HCT116 (cell line): Measurements from ENCODE around the gene PDE7B. TPM values are rescaled to one million over a fixed set of nuclear protein-coding genes. Genes with fewer than 3 reads are reported as not detected.

Source experiments
- ATAC-seq: fragments of 200-7000 bp; cut with Tn5 transposase; 2 replicates; pipeline ENCODE4 v1.9.1; 2020; ENCODE audit warnings: mild to moderate bottlenecking, moderate library complexity
- BruUV-seq: library from RNA; stranded (reverse); fragments of 400-500 nt; replicated peaks from 2 replicates; lab custom pipeline; 2021; lab: Mats Ljungman, UMichigan
- CTCF ChIA-PET: fragments of 300-600 bp; sonication (Branson Sonifier 250); formaldehyde crosslinking; loops from one replicate; lab custom pipeline; 2021; ENCODE audit warnings: antibody characterized with exemption; lab: Charles Lee
- POLR2A ChIA-PET: fragments of 300-600, 350-600 bp; sonication (Branson Sonifier 250); formaldehyde crosslinking; loops from one replicate; lab custom pipeline; 2021; ENCODE audit warnings: antibody characterized with exemption; lab: Charles Lee
- RAD21 ChIA-PET, 2 experiments: fragments of 300-600 bp; sonication (Branson Sonifier 250); formaldehyde crosslinking; loops; one replicate each; lab custom pipeline; 2023; ENCODE audit warnings: low total read pairs in 2 of 2; ENCODE audit not compliant: uncharacterized antibody in 2 of 2, unreplicated experiment in 2 of 2, low non-redundant PET in 1 of 2; lab: Charles Lee
- DNase-seq: peaks from one replicate; pipeline ENCODE4 v3.0.0-alpha.2; 2010; ENCODE audit warnings: low read depth, low spot score
- H2AFZ ChIP-seq: fragments of 200-600 bp; shearing (Covaris generic), sonication (generic); 2 replicates; pipeline ENCODE4 v1.6.1; 2017; ENCODE audit warnings: low read depth, mixed run types, mixed read lengths, antibody characterized with exemption, low read length; ENCODE audit not compliant: poor library complexity, severe bottlenecking
- H3K27ac ChIP-seq: 2 replicates; pipeline ENCODE4 v1.5.1; 2012; ENCODE audit warnings: low read depth, low read length
- H3K27me3 ChIP-seq: fragments of 200-600 bp; sonication (generic); 2 replicates; pipeline ENCODE4 v1.6.1; 2016; ENCODE audit warnings: mixed run types, low read length, mixed read lengths; ENCODE audit not compliant: insufficient read depth
- H3K36me3 ChIP-seq, 2 experiments: fragments of 200-500 bp in 1 of 2; fragments of 200-600 bp in 1 of 2; sonication (Bioruptor generic) in 1 of 2; sonication (generic) in 1 of 2; 2 replicates each; pipeline versions ENCODE4 v1.5.1 to v1.6.1; 2014 to 2016; ENCODE audit warnings: low read length in 2 of 2, inconsistent platforms in 1 of 2, mixed read lengths in 1 of 2, mixed run types in 1 of 2; ENCODE audit not compliant: insufficient read depth in 2 of 2, control insufficient read depth in 1 of 2
- H3K4me1 ChIP-seq, 2 experiments: fragments of 200-600 bp in 1 of 2; sonication (generic) in 1 of 2; 2 replicates each; pipeline versions ENCODE4 v1.5.1 to v1.6.1; 2012 to 2017; ENCODE audit warnings: low read length in 2 of 2, inconsistent platforms in 1 of 2, mild to moderate bottlenecking in 1 of 2, mixed read lengths in 1 of 2, mixed run types in 1 of 2, moderate library complexity in 1 of 2; ENCODE audit not compliant: insufficient read depth in 2 of 2, control insufficient read depth in 1 of 2
- H3K4me2 ChIP-seq: fragments of 200-600 bp; sonication (generic); 2 replicates; pipeline ENCODE4 v1.6.1; 2017; ENCODE audit warnings: mixed run types, low read length, mixed read lengths
- H3K4me3 ChIP-seq, 2 experiments: fragments of 200-600 bp in 1 of 2; sonication (generic) in 1 of 2; replicated peaks in 1 of 2; 2 replicates each; pipeline ENCODE4 v1.5.1; 2011 to 2016; ENCODE audit warnings: low read length in 2 of 2, control low read depth in 1 of 2, low read depth in 1 of 2, mild to moderate bottlenecking in 1 of 2, mixed read lengths in 1 of 2, mixed run types in 1 of 2
- H3K79me2 ChIP-seq: fragments of 200-600 bp; sonication (generic); 2 replicates; pipeline ENCODE4 v1.6.1; 2017; ENCODE audit warnings: mild to moderate bottlenecking, mixed run types, low read length, moderate library complexity, mixed read lengths; ENCODE audit not compliant: insufficient read depth
- H3K9ac ChIP-seq: fragments of 200-600 bp; sonication (generic); 2 replicates; pipeline ENCODE4 v1.6.1; 2016; ENCODE audit warnings: low read length, mixed read lengths
- H3K9me2 ChIP-seq: fragments of 200-600 bp; sonication (generic), shearing (Covaris generic); 2 replicates; pipeline ENCODE4 v1.6.1; 2017; ENCODE audit warnings: mixed run types, mild to moderate bottlenecking, moderate library complexity; ENCODE audit not compliant: insufficient read depth
- H3K9me3 ChIP-seq, 2 experiments: fragments of 200-500 bp in 1 of 2; fragments of 200-600 bp in 1 of 2; sonication (Bioruptor generic) in 1 of 2; sonication (generic) in 1 of 2; 2 replicates each; pipeline ENCODE4 v1.6.1; 2014 to 2017; ENCODE audit warnings: low read length in 2 of 2, mixed read lengths in 2 of 2, inconsistent platforms in 1 of 2, low read depth in 1 of 2, mild to moderate bottlenecking in 1 of 2, mixed run types in 1 of 2, moderate library complexity in 1 of 2; ENCODE audit not compliant: control insufficient read depth in 1 of 2, insufficient read depth in 1 of 2
- H4K20me1 ChIP-seq: fragments of 200-600 bp; sonication (generic), shearing (Covaris generic); 2 replicates; pipeline ENCODE4 v1.6.1; 2017; ENCODE audit warnings: mixed run types, mild to moderate bottlenecking, moderate library complexity; ENCODE audit not compliant: insufficient read depth
- CEBPB ChIP-seq: IDR thresholded peaks from 2 replicates; pipeline ENCODE4 v1.6.1; 2012; ENCODE audit warnings: low read depth
- EGR1 ChIP-seq: IDR thresholded peaks from 2 replicates; pipeline ENCODE4 v1.6.1; 2012; ENCODE audit warnings: low read depth
- ELF1 ChIP-seq: IDR thresholded peaks from 2 replicates; pipeline ENCODE4 v1.6.1; 2012; ENCODE audit warnings: low read depth, borderline replicate concordance
- FOSL1 ChIP-seq: IDR thresholded peaks from 2 replicates; pipeline ENCODE4 v1.6.1; 2012; ENCODE audit warnings: low read depth
- MAX ChIP-seq: IDR thresholded peaks from 2 replicates; pipeline ENCODE4 v1.6.1; 2012
- POLR2AphosphoS5 ChIP-seq: IDR thresholded peaks from 2 replicates; pipeline ENCODE4 v1.6.1; 2011; ENCODE audit warnings: mild to moderate bottlenecking, low read depth, low read length, moderate library complexity
- SIN3A ChIP-seq: IDR thresholded peaks from 2 replicates; pipeline ENCODE4 v1.6.1; 2012; ENCODE audit warnings: low read depth
- SP1 ChIP-seq: IDR thresholded peaks from 2 replicates; pipeline ENCODE4 v1.6.1; 2012; ENCODE audit warnings: low read depth
- ZNF274 ChIP-seq: fragments of 200-500 bp; sonication (Bioruptor generic); IDR thresholded peaks from 2 replicates; pipeline ENCODE4 v1.6.1; 2014; ENCODE audit warnings: mild to moderate bottlenecking, low read depth, low read length, inconsistent platforms
- intact Hi-C: fragments of 100-400 bp; cut with micrococcal nuclease; formaldehyde crosslinking; loops from 2 replicates; pipeline ENCODE4 v1.10.0; 2022
- total RNA-seq: library from RNA; stranded (reverse); gene quantifications from one replicate; pipeline ENCODE4 v1.2.1, GENCODE V29; 2021; ENCODE audit not compliant: unreplicated experiment
- TF ChIP-seq, protein P1 (sequence below): IDR thresholded peaks from 2 replicates; pipeline ENCODE4 v1.6.1; 2012
- TF ChIP-seq, protein P2 (sequence below): IDR thresholded peaks from 2 replicates; pipeline ENCODE4 v1.6.1; 2012; ENCODE audit warnings: low read depth
- TF ChIP-seq, protein P3 (sequence below), 3 experiments: fragments of 200-600 bp in 1 of 3; sonication (generic) in 1 of 3; IDR thresholded peaks in 2 of 3; conservative IDR thresholded peaks in 1 of 3; 2 replicates each; pipeline ENCODE4 v1.5.1; 2012 to 2017; ENCODE audit warnings: low read depth in 2 of 3, low read length in 2 of 3, antibody characterized with exemption in 1 of 3, borderline replicate concordance in 1 of 3, control low read depth in 1 of 3, mild to moderate bottlenecking in 1 of 3, mixed read lengths in 1 of 3, mixed run types in 1 of 3, moderate library complexity in 1 of 3; ENCODE audit not compliant: insufficient read depth in 1 of 3

PDE7B gene
- total RNA-seq, 1 experiment from 2014 or later, result 0.61 TPM

GRCh38 chr6:136037242-136037875 lies 185.9 kb downstream of the PDE7B start:
- ChIA-PET POLR2A (no interaction called here), CTCF (no interaction called here), RAD21 (no interaction called here)
- no peaks in the 10 kb centered on the region for H4K20me1 ChIP-seq
- H3K79me2 ChIP-seq, result no peaks in the 10 kb centered on the region
- no peak for ATAC-seq
- H3K4me3 ChIP-seq, result no peak overlapping the region
- H3K27me3 ChIP-seq, result no peaks in the 10 kb centered on the region
- BruUV-seq, result no TSS peak
- no peaks in the 10 kb centered on the region for H3K36me3 ChIP-seq
- H3K4me2 ChIP-seq, result no peak overlapping the region
- no peaks in the 10 kb centered on the region for H3K9me2 ChIP-seq
- no peak overlapping the region for H3K27ac ChIP-seq
- H3K9ac ChIP-seq, result no peak overlapping the region
- H3K4me1 ChIP-seq, result no peaks in the 10 kb centered on the region
- intact Hi-C loops, result no loop called here
- no peak for DNase-seq
- no peak for TF ChIP-seq ZNF274
- no peak for TF ChIP-seq SP1
- no peak for TF ChIP-seq FOSL1
- TF ChIP-seq, protein P1, sequence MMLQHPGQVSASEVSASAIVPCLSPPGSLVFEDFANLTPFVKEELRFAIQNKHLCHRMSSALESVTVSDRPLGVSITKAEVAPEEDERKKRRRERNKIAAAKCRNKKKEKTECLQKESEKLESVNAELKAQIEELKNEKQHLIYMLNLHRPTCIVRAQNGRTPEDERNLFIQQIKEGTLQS, result no peak
- TF ChIP-seq, all 23 proteins: peak for 0
- Histone ChIP-seq H3K9me3 (no peaks in the 10 kb centered on the region), H2AFZ (no peak overlapping the region)

GRCh38 chr6:136037876-136038460 lies 186.5 kb downstream of the PDE7B start:
- H3K9ac ChIP-seq, result no peak overlapping the region
- no peaks in the 10 kb centered on the region for H3K27me3 ChIP-seq
- no peaks in the 10 kb centered on the region for H3K36me3 ChIP-seq
- no peaks in the 10 kb centered on the region for H4K20me1 ChIP-seq
- POLR2A ChIA-PET, result no interaction called here
- no peaks in the 10 kb centered on the region for H3K9me3 ChIP-seq
- intact Hi-C loops, result no loop called here
- H3K79me2 ChIP-seq, result no peaks in the 10 kb centered on the region
- no peak overlapping the region for H3K4me3 ChIP-seq
- no peak overlapping the region for H2AFZ ChIP-seq
- no peaks in the 10 kb centered on the region for H3K9me2 ChIP-seq
- no TSS peak for BruUV-seq
- RAD21 ChIA-PET, result no interaction called here
- no peak overlapping the region for H3K4me2 ChIP-seq
- ATAC-seq (peak; percentile 34; the same call in 1 of the 2 replicates), DNase-seq (no peak)
- no peak overlapping the region for H3K27ac ChIP-seq
- CTCF ChIA-PET, result no interaction called here
- H3K4me1 ChIP-seq, result no peaks in the 10 kb centered on the region
- TF ChIP-seq ELF1, result no peak
- TF ChIP-seq, protein P2, sequence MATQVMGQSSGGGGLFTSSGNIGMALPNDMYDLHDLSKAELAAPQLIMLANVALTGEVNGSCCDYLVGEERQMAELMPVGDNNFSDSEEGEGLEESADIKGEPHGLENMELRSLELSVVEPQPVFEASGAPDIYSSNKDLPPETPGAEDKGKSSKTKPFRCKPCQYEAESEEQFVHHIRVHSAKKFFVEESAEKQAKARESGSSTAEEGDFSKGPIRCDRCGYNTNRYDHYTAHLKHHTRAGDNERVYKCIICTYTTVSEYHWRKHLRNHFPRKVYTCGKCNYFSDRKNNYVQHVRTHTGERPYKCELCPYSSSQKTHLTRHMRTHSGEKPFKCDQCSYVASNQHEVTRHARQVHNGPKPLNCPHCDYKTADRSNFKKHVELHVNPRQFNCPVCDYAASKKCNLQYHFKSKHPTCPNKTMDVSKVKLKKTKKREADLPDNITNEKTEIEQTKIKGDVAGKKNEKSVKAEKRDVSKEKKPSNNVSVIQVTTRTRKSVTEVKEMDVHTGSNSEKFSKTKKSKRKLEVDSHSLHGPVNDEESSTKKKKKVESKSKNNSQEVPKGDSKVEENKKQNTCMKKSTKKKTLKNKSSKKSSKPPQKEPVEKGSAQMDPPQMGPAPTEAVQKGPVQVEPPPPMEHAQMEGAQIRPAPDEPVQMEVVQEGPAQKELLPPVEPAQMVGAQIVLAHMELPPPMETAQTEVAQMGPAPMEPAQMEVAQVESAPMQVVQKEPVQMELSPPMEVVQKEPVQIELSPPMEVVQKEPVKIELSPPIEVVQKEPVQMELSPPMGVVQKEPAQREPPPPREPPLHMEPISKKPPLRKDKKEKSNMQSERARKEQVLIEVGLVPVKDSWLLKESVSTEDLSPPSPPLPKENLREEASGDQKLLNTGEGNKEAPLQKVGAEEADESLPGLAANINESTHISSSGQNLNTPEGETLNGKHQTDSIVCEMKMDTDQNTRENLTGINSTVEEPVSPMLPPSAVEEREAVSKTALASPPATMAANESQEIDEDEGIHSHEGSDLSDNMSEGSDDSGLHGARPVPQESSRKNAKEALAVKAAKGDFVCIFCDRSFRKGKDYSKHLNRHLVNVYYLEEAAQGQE, result no peak
- TF ChIP-seq POLR2AphosphoS5, result no peak
- no peak for TF ChIP-seq EGR1
- TF ChIP-seq SP1, result no peak
- TF ChIP-seq, protein P3, sequence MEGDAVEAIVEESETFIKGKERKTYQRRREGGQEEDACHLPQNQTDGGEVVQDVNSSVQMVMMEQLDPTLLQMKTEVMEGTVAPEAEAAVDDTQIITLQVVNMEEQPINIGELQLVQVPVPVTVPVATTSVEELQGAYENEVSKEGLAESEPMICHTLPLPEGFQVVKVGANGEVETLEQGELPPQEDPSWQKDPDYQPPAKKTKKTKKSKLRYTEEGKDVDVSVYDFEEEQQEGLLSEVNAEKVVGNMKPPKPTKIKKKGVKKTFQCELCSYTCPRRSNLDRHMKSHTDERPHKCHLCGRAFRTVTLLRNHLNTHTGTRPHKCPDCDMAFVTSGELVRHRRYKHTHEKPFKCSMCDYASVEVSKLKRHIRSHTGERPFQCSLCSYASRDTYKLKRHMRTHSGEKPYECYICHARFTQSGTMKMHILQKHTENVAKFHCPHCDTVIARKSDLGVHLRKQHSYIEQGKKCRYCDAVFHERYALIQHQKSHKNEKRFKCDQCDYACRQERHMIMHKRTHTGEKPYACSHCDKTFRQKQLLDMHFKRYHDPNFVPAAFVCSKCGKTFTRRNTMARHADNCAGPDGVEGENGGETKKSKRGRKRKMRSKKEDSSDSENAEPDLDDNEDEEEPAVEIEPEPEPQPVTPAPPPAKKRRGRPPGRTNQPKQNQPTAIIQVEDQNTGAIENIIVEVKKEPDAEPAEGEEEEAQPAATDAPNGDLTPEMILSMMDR (IDR thresholded peaks at IDR 0.05 in 2 of 3, conservative IDR thresholded peaks at IDR 0.05 in 1 of 3; ENCODE audit: borderline replicate concordance in 1 of 3, insufficient read depth in 1 of 3, low read depth in 2 of 3, low read length in 2 of 3), result no peak
- no peak for TF ChIP-seq MAX
- no peak for TF ChIP-seq SIN3A
- TF ChIP-seq, protein P1, result no peak
- no peak for TF ChIP-seq CEBPB
- TF ChIP-seq FOSL1, result no peak
